K562 (cell line): Measurements from ENCODE around the gene ARHGAP30.

ENCODE experiments used
- CTCF ChIP-seq, 3 experiments: IDR thresholded peaks in 2 of 3; conservative IDR thresholded peaks in 1 of 3; 2 replicates each; pipeline ENCODE4 v1.5.1; 2011 to 2012; ENCODE audit warnings: low read length in 3 of 3, mild to moderate bottlenecking in 3 of 3, control low read depth in 2 of 3, improper control_type of control experiment in 1 of 3, inconsistent platforms in 1 of 3, low read depth in 1 of 3, mixed read lengths in 1 of 3, moderate library complexity in 1 of 3; ENCODE audit not compliant: insufficient read depth in 2 of 3
- EZH2 ChIP-seq: IDR thresholded peaks from 2 replicates; pipeline ENCODE4 v1.6.1; 2012; ENCODE audit warnings: low read depth, mild to moderate bottlenecking, inconsistent platforms, low read length, borderline replicate concordance
- MAX ChIP-seq: sonication (generic); formaldehyde crosslinking; IDR thresholded peaks from 2 replicates; pipeline ENCODE4 v1.9.0; 2022; ENCODE audit warnings: mild to moderate bottlenecking, missing genetic modification reagents
- NCOA1 ChIP-seq: fragments of 450-650 bp; IDR thresholded peaks from 2 replicates; pipeline ENCODE4 v1.6.1; 2016; ENCODE audit warnings: low read depth
- STAT5B ChIP-seq: fragments of 250-450 bp; sonication (Bioruptor Pico); IDR thresholded peaks from 2 replicates; pipeline ENCODE4 v1.8.0; 2021; ENCODE audit warnings: mild to moderate bottlenecking, inconsistent platforms
- ZNF740 ChIP-seq, 3 experiments: fragments of 200-800 bp in 1 of 3; sonication (Bioruptor generic) in 1 of 3; sonication (generic) in 1 of 3; formaldehyde crosslinking in 1 of 3; IDR thresholded peaks; 2 replicates each; pipeline versions ENCODE4 v1.6.1 to v1.8.0; 2016 to 2022; ENCODE audit warnings: mild to moderate bottlenecking in 2 of 3, missing compliant biosample characterization in 2 of 3, missing genetic modification characterization in 2 of 3, missing genetic modification reagents in 1 of 3

GRCh38 chr1:161044535-161044907 is 25.2 kb downstream of the ARHGAP30 start:
- no peak for TF ChIP-seq STAT5B (CRISPR knock-in tag)
- TF ChIP-seq CTCF (IDR thresholded peaks at IDR 0.05 in 2 of 3, conservative IDR thresholded peaks at IDR 0.05 in 1 of 3; ENCODE audit: insufficient read depth in 2 of 3, low read depth in 1 of 3, low read length in 3 of 3): no peak
- no peak for TF ChIP-seq ZNF740 (CRISPR knock-in tag; IDR thresholded peaks at IDR 0.05)
- no peak for TF ChIP-seq ZNF740 (tag; IDR thresholded peaks at IDR 0.05)
- TF ChIP-seq MAX (CRISPR knock-in tag): no peak
- TF ChIP-seq EZH2: no peak
- TF ChIP-seq NCOA1: no peak
